WTC11 (cell line): ENCODE measurements around the gene PTPRN2. TPM values are rescaled to one million over a fixed set of nuclear protein-coding genes. Genes with fewer than 3 reads are reported as not detected.

Experiments used
- ATAC-seq: fragments of 200-7000 bp; cut with Tn5 transposase; 2 replicates; pipeline ENCODE4 v1.10.0; 2021; ENCODE audit warnings: mild to moderate bottlenecking, moderate library complexity
- CTCF ChIA-PET: fragments of 300-600 bp; sonication (Branson Sonifier 250); formaldehyde crosslinking; loops from one replicate; lab custom pipeline; 2021; ENCODE audit warnings: antibody characterized with exemption; lab: Charles Lee
- POLR2A ChIA-PET: fragments of 350-600 bp; sonication (Branson Sonifier 250); formaldehyde crosslinking; loops from one replicate; lab custom pipeline; 2021; ENCODE audit warnings: antibody characterized with exemption; lab: Charles Lee
- DNase-seq: peaks from one replicate; pipeline ENCODE4 v3.0.0; 2021; ENCODE audit warnings: low spot score
- H3K27ac Mint-ChIP-seq: 2 replicates; pipeline ENCODE4 v1.8.0; 2021; ENCODE audit warnings: mixed read lengths
- H3K27me3 Mint-ChIP-seq: 2 replicates; pipeline ENCODE4 v1.8.0; 2021; ENCODE audit warnings: low read depth, mild to moderate bottlenecking, moderate library complexity, mixed read lengths
- H3K36me3 Mint-ChIP-seq: 2 replicates; pipeline ENCODE4 v1.8.0; 2021; ENCODE audit warnings: mixed read lengths
- H3K4me1 Mint-ChIP-seq: 2 replicates; pipeline ENCODE4 v1.8.0; 2022; ENCODE audit warnings: mixed read lengths
- H3K4me3 Mint-ChIP-seq: 2 replicates; pipeline ENCODE4 v1.8.0; 2021; ENCODE audit warnings: mild to moderate bottlenecking, moderate library complexity, mixed read lengths
- H3K9me3 Mint-ChIP-seq: 2 replicates; pipeline ENCODE4 v1.8.0; 2021; ENCODE audit warnings: mixed read lengths
- ARID4B ChIP-seq: sonication (generic); formaldehyde crosslinking; IDR thresholded peaks from 2 replicates; pipeline ENCODE4 v1.8.0; 2023; ENCODE audit warnings: missing genetic modification reagents, mild to moderate bottlenecking, borderline replicate concordance
- ATF3 ChIP-seq: sonication (generic); formaldehyde crosslinking; conservative IDR thresholded peaks from 2 replicates; pipeline ENCODE4 v1.8.1; 2022; ENCODE audit warnings: mild to moderate bottlenecking, missing genetic modification reagents
- CTCF ChIP-seq: fragments of 200-600 bp; IDR thresholded peaks from 2 replicates; pipeline ENCODE4 v1.8.0; 2022; ENCODE audit warnings: antibody characterized with exemption
- GABPB1 ChIP-seq: sonication (generic); formaldehyde crosslinking; IDR thresholded peaks from 2 replicates; pipeline ENCODE4 v1.8.1; 2023; ENCODE audit warnings: mild to moderate bottlenecking, missing genetic modification reagents
- HMGA2 ChIP-seq: fragments of 250-450 bp; sonication (Bioruptor Pico); IDR thresholded peaks from 2 replicates; pipeline ENCODE4 v1.4.0; 2021; ENCODE audit warnings: mild to moderate bottlenecking, moderate library complexity
- MYBL2 ChIP-seq: sonication (generic); formaldehyde crosslinking; IDR thresholded peaks from 2 replicates; pipeline ENCODE4 v1.8.1; 2023; ENCODE audit warnings: mild to moderate bottlenecking, moderate library complexity, missing genetic modification reagents
- NFATC4 ChIP-seq: fragments of 250-450 bp; sonication (Bioruptor Pico); IDR thresholded peaks from 2 replicates; pipeline ENCODE4 v1.9.0; 2021; ENCODE audit warnings: mild to moderate bottlenecking
- NR2C2 ChIP-seq: sonication (generic); formaldehyde crosslinking; IDR thresholded peaks from 2 replicates; pipeline ENCODE4 v1.8.0; 2022; ENCODE audit warnings: mild to moderate bottlenecking, missing genetic modification reagents
- PRDM15 ChIP-seq: sonication (generic); formaldehyde crosslinking; IDR thresholded peaks from 2 replicates; pipeline ENCODE4 v1.8.0; 2022; ENCODE audit warnings: missing genetic modification reagents
- PREB ChIP-seq: sonication (generic); formaldehyde crosslinking; IDR thresholded peaks from 2 replicates; pipeline ENCODE4 v1.8.1; 2022; ENCODE audit warnings: mild to moderate bottlenecking, missing genetic modification reagents, moderate library complexity, borderline replicate concordance
- RORB ChIP-seq: fragments of 250-450 bp; sonication (Bioruptor Pico); IDR thresholded peaks from 2 replicates; pipeline ENCODE4 v1.9.0; 2021; ENCODE audit warnings: mild to moderate bottlenecking
- STAT6 ChIP-seq: sonication (generic); formaldehyde crosslinking; conservative IDR thresholded peaks from 2 replicates; pipeline ENCODE4 v1.8.1; 2023; ENCODE audit warnings: mild to moderate bottlenecking, low read depth, missing genetic modification reagents, moderate library complexity
- TEAD1 ChIP-seq: sonication (generic); formaldehyde crosslinking; IDR thresholded peaks from 2 replicates; pipeline ENCODE4 v1.8.0; 2022; ENCODE audit warnings: mild to moderate bottlenecking, missing genetic modification reagents
- ZNF263 ChIP-seq: sonication (generic); formaldehyde crosslinking; IDR thresholded peaks from 2 replicates; pipeline ENCODE4 v1.8.1; 2022; ENCODE audit warnings: low read depth, mild to moderate bottlenecking, moderate library complexity, missing genetic modification reagents
- total RNA-seq: library from RNA; stranded (reverse); gene quantifications from 3 replicates; pipeline ENCODE4 v1.2.3, GENCODE V29; 2021

The PTPRN2 gene
- total RNA-seq, 1 experiment from 2014 or later = 4.7 TPM

- peaks cover 29% of the 10 kb centered on the region for H3K36me3 Mint-ChIP-seq
- ChIA-PET POLR2A (no interaction called here), CTCF (no interaction called here)
- peaks cover 4% of the 10 kb centered on the region; the same call in 1 of the 2 replicates for H3K27me3 Mint-ChIP-seq
- no peak for DNase-seq
- no peak overlapping the region for H3K27ac Mint-ChIP-seq
- no peak for TF ChIP-seq ATF3 (CRISPR knock-in tag)
- TF ChIP-seq CTCF = no peak
- TF ChIP-seq NR2C2 (CRISPR knock-in tag) = no peak
- TF ChIP-seq PREB (CRISPR knock-in tag) = no peak
- TF ChIP-seq ZNF263 (CRISPR knock-in tag) = no peak
- TF ChIP-seq RORB = no peak
- no peak for TF ChIP-seq ARID4B (CRISPR knock-in tag)
- no peak for TF ChIP-seq NFATC4
- no peak for TF ChIP-seq GABPB1 (CRISPR knock-in tag)
- TF ChIP-seq MYBL2 = no peak
- TF ChIP-seq STAT6 (CRISPR knock-in tag) = no peak
- no peak for TF ChIP-seq PRDM15 (CRISPR knock-in tag)
- TF ChIP-seq HMGA2 (CRISPR knock-in tag) = no peak
- no peak for TF ChIP-seq TEAD1
- no peak overlapping the region for H3K4me3 Mint-ChIP-seq
- ATAC-seq = no peak
- H3K9me3 Mint-ChIP-seq = peaks cover 26% of the 10 kb centered on the region
- H3K4me1 Mint-ChIP-seq = 0 out of 2 replicates have a peak, but pooled peaks cover 5% of the 10 kb centered on the region
Measured at GRCh38 chr7:158139499-158139898, 448.1 kb downstream of the PTPRN2 start.
